K562 (cell line): ENCODE data around the gene MARCO. TPM values are rescaled to one million over a fixed set of nuclear protein-coding genes. Genes with fewer than 3 reads are reported as not detected.
"Not testable (repeated sequence)": the region's sequence is repeated elsewhere in the genome, so short reads cannot be mapped to it uniquely, and the experiment has no call there.

Experiments used
- ATAC-seq: fragments of 200-7000 bp; cut with Tn5 transposase; 3 replicates; pipeline ENCODE4 v1.9.1; 2020; ENCODE audit warnings: moderate library complexity
- BruUV-seq: library from RNA; stranded (reverse); fragments of 400-500 nt; replicated peaks from 2 replicates; lab custom pipeline; 2021; lab: Mats Ljungman, UMichigan
- CTCF ChIA-PET: fragments of 300-600 bp; formaldehyde crosslinking; extraction: SDS; loops from one replicate; lab custom pipeline; 2021; ENCODE audit warnings: low intra/inter-chr PET ratio; lab: Yijun Ruan, JAX
- POLR2A ChIA-PET: fragments of 300-600, 350-650 bp; sonication (Branson Sonifier 250); formaldehyde crosslinking; extraction: SDS; loops from one replicate; lab custom pipeline; 2021; ENCODE audit warnings: antibody characterized with exemption, inconsistent platforms; lab: Yijun Ruan, JAX
- DNase-seq, 4 experiments: peaks; one replicate each; pipeline versions ENCODE4 v3.0.0 to v3.0.0-alpha.2; 2011 to 2018; ENCODE audit warnings: low spot score in 3 of 4, mixed read lengths in 3 of 4; ENCODE audit errors: extremely low read depth in 1 of 4
- FAIRE-seq: peaks from 2 replicates; lab custom pipeline; 2011; peaks lifted over from hg19 to GRCh38; lab: Jason Lieb, UNC
- H2AFZ ChIP-seq: 2 replicates; pipeline ENCODE4 v1.6.0; 2011; ENCODE audit warnings: low read depth, low read length, control low read depth, inconsistent platforms
- H3K27ac ChIP-seq: fragments of 200-600 bp; 3 replicates; pipeline ENCODE4 v1.8.0; 2011; ENCODE audit warnings: low read depth, mild to moderate bottlenecking, control low read depth, inconsistent platforms, low read length, moderate library complexity, mixed read lengths; ENCODE audit errors: extremely low read depth
- H3K27me3 ChIP-seq, 2 experiments: fragments of 300-600 bp in 1 of 2; 2 replicates in 1 of 2; 3 replicates in 1 of 2; pipeline versions ENCODE4 v1.6.0 to v1.8.0; 2011; ENCODE audit warnings: inconsistent platforms in 2 of 2, low read length in 2 of 2, mild to moderate bottlenecking in 1 of 2, mixed read lengths in 1 of 2, moderate library complexity in 1 of 2; ENCODE audit not compliant: control insufficient read depth in 2 of 2, insufficient read depth in 2 of 2
- H3K36me3 ChIP-seq: fragments of 300-600 bp; 3 replicates; pipeline ENCODE4 v1.8.0; 2011; ENCODE audit warnings: mild to moderate bottlenecking, low read length, inconsistent platforms; ENCODE audit not compliant: control insufficient read depth, insufficient read depth
- H3K4me1 ChIP-seq, 2 experiments: fragments of 200-600 bp in 1 of 2; replicated peaks in 1 of 2; 2 replicates in 1 of 2; 3 replicates in 1 of 2; pipeline versions ENCODE4 v1.5.1 to v1.8.0; 2011; ENCODE audit warnings: inconsistent platforms in 2 of 2, low read length in 2 of 2, mild to moderate bottlenecking in 1 of 2, mixed read lengths in 1 of 2, moderate library complexity in 1 of 2; ENCODE audit not compliant: control insufficient read depth in 2 of 2, insufficient read depth in 2 of 2
- H3K4me2 ChIP-seq: 2 replicates; pipeline ENCODE4 v1.6.1; 2011; ENCODE audit warnings: low read length, control low read depth, inconsistent platforms, mixed read lengths; ENCODE audit not compliant: insufficient read depth
- H3K4me3 ChIP-seq: fragments of 200-600 bp; sonication (generic), shearing (Covaris generic); 2 replicates; pipeline ENCODE4 v1.5.1; 2016; ENCODE audit warnings: control low read depth, inconsistent platforms
- H3K79me2 ChIP-seq: fragments of 200-600 bp; 3 replicates; pipeline ENCODE4 v1.8.0; 2011; ENCODE audit warnings: low read length, inconsistent platforms; ENCODE audit not compliant: control insufficient read depth, insufficient read depth
- H3K9ac ChIP-seq, 2 experiments: 2 replicates each; pipeline versions ENCODE4 v1.6.0 to v1.6.1; 2011; ENCODE audit warnings: low read depth in 2 of 2, low read length in 2 of 2, control low read depth in 1 of 2, inconsistent platforms in 1 of 2, mild to moderate bottlenecking in 1 of 2, mixed read lengths in 1 of 2; ENCODE audit not compliant: insufficient read depth in 1 of 2
- H3K9me1 ChIP-seq: one replicate; pipeline ENCODE4 v1.6.0; 2011; ENCODE audit warnings: inconsistent platforms, mild to moderate bottlenecking, low read length, moderate library complexity; ENCODE audit not compliant: control insufficient read depth, insufficient read depth
- H3K9me3 ChIP-seq: replicated peaks from 2 replicates; pipeline ENCODE4 v1.5.1; 2011; ENCODE audit warnings: low read depth, low read length, inconsistent platforms; ENCODE audit not compliant: control insufficient read depth, insufficient read depth
- H4K20me1 ChIP-seq: replicated peaks from 2 replicates; pipeline ENCODE4 v1.6.1; 2011; ENCODE audit warnings: low read length, inconsistent platforms, mixed read lengths; ENCODE audit not compliant: control insufficient read depth, insufficient read depth
- MCM5 ChIP-seq: fragments of 450-650 bp; IDR thresholded peaks from 2 replicates; pipeline ENCODE4 v1.6.1; 2016; ENCODE audit warnings: low read depth
- ZBTB5 ChIP-seq: fragments of 450-650 bp; IDR thresholded peaks from 2 replicates; pipeline ENCODE4 v1.6.1; 2017; ENCODE audit warnings: antibody characterized with exemption
- WGBS: fragments of 100-300 bp; shearing (Covaris generic); methylation state at CpG from one replicate; pipeline ENCODE4 v1.1.6; 2016; ENCODE audit warnings: low coverage, mixed read lengths; ENCODE audit not compliant: insufficient coverage; ENCODE audit errors: missing lambda C conversion rate; 5-methylcytosine and 5-hydroxymethylcytosine counted together
- in situ Hi-C: fragments of 300-500 bp; cut with MboI; formaldehyde crosslinking; loops from 4 replicates; pipeline ENCODE4 v1.15.0; 2018; ENCODE audit warnings: inconsistent platforms, mixed read lengths
- intact Hi-C: fragments of 100-400 bp; cut with micrococcal nuclease; formaldehyde crosslinking; loops from 2 replicates; pipeline ENCODE4 v1.14.2; 2022
- polyA plus RNA-seq, 8 experiments: library from polyadenylated mRNA; depleted of rRNA in 4 of 8; stranded (reverse) in 5 of 8; unstranded in 3 of 8; fragments of >200 nt; fragmentation: Nextera tagmentation in 2 of 8; fragmentation: Illumina TruSeq in 1 of 8; extraction: Ambion mirVana in 2 of 8; extraction: Trizol in 1 of 8; gene quantifications; 2 replicates each; pipeline versions ENCODE4 v1.2.1 to v1.2.3, GENCODE V29; 2011 to 2014; ENCODE audit warnings: inconsistent platforms in 1 of 8, missing spikeins in 1 of 8
- total RNA-seq, 7 experiments: library from RNA; depleted of rRNA in 6 of 7; stranded (reverse); fragments of >200 nt in 6 of 7; fragmentation: Illumina TruSeq in 2 of 7; extraction: Trizol in 2 of 7; gene quantifications; 2 replicates each; pipeline versions ENCODE4 v1.2.1 to v1.2.3, GENCODE V29; 2011 to 2021; ENCODE audit warnings: low replicate concordance in 1 of 7

Gene MARCO
- total and polyA plus RNA-seq, 9 of the 15 experiments (the other 6 are each of a cell fraction or from before 2014, with no cell fraction given): 0.31 TPM; not detected in 8

DNA sequence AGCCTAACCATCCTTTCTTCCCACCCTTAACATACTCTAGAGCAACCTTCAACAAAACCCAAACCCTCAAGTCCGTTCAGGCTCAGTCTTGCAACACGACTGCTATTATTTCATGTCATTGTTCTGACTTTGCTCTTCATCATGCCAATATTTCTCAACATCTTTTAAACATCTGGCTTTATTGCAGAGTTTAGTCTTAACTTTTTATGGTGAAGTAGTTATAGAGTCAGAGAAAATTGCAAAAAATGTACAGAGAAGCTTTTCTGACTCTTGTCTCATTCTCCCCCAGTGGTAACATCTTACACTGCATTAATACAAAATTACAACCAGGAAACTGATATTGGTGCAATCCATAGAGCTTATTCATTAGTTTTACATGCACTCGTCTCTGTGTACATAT is 3.9 kb downstream of the MARCO start:
- no peaks in the 10 kb centered on the region for H3K36me3 ChIP-seq
- H3K9me1 ChIP-seq: no peaks in the 10 kb centered on the region
- H3K4me3 ChIP-seq: no peak overlapping the region
- intact Hi-C loops (no loop called here), in situ Hi-C loops (no loop called here)
- H3K27ac ChIP-seq: no peak overlapping the region
- no peak for ATAC-seq
- no peak for FAIRE-seq
- no TSS peak for BruUV-seq
- H3K4me1 ChIP-seq: no peaks in the 10 kb centered on the region
- WGBS: 4% methylated on average over 3 of the region's 3 CpGs
- peaks cover 0 to under 1% of the 10 kb centered on the region in 2 experiments; a peak in 2 of 5 replicates for H3K27me3 ChIP-seq
- POLR2A ChIA-PET: no interaction called here
- no peak overlapping the region for H2AFZ ChIP-seq
- H3K4me2 ChIP-seq: no peak overlapping the region
- H3K9me3 ChIP-seq: no peaks in the 10 kb centered on the region
- H4K20me1 ChIP-seq: no peaks in the 10 kb centered on the region
- TF ChIP-seq ZBTB5 (no peak), MCM5 (no peak)
- DNase-seq: no peak
- no peaks in the 10 kb centered on the region for H3K79me2 ChIP-seq
- no peak overlapping the region for H3K9ac ChIP-seq
- CTCF ChIA-PET: no interaction called here

DNA sequence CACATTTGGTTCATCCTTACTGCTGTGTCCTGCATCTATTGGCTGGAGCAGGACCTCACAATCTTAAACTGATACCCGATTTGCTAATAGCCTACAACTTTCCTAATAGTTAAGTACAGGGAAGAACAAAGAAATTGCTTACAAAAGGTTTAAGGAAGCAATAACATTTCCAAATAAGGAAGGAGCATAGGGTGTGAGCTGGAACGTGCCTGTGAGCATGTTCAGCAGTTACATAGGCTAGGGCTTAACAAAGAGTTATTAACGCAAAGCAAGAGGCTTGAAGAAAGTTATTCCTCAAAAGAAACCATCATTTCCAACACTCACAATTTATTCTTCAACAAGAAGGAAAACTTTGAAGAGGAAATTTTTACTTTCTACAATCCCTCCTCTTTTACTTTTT is 6.3 kb downstream of the MARCO start:
- in situ Hi-C loops, H2AFZ ChIP-seq, H3K27me3 ChIP-seq, H3K9ac ChIP-seq, BruUV-seq, CTCF ChIA-PET, ATAC-seq, intact Hi-C loops, H3K79me2 ChIP-seq, POLR2A ChIA-PET, H3K36me3 ChIP-seq, H3K4me1 ChIP-seq, DNase-seq, H3K9me3 ChIP-seq, H3K4me2 ChIP-seq, H3K9me1 ChIP-seq, H3K27ac ChIP-seq, H3K4me3 ChIP-seq, H4K20me1 ChIP-seq, FAIRE-seq: not testable (repeated sequence)
- 0% methylated on average over 3 of the region's 3 CpGs for WGBS
